Measurements from ENCODE around the gene CHKA.

GRCh38 chr11:68138237-68138636 lies 17.0 kb upstream of the CHKA start:
- no peak for TF ChIP-seq CTCF (IDR thresholded peaks at IDR 0.05; ENCODE audit: low read length)
- TF ChIP-seq EZH2phosphoT487 (IDR thresholded peaks at IDR 0.05; ENCODE audit: low read length), result no peak

Data from MM.1S (cell line).